ENCODE measurements around the gene TM9SF2. TPM values are rescaled to one million over a fixed set of nuclear protein-coding genes. Genes with fewer than 3 reads are reported as not detected.

The TM9SF2 gene
- polyA plus RNA-seq, 1 experiment = 125 TPM

GRCh38 chr13:99605420-99606323 is 104.4 kb downstream of the TM9SF2 start:
- Histone ChIP-seq H3K27ac (ENCODE audit: low read depth, low read length) (no peak overlapping the region), H3K9me3 (ENCODE audit: control insufficient read depth, insufficient read depth, low read length) (no peaks in the 10 kb centered on the region; the same call in 1 of the 2 replicates), H3K4me3 (ENCODE audit: low read depth, low read length) (peak overlapping the region; percentile 69), H3K27me3 (ENCODE audit: control insufficient read depth, insufficient read depth, low read length) (peaks cover 8% of the 10 kb centered on the region)
- TF ChIP-seq CTCF (IDR thresholded peaks at IDR 0.05; ENCODE audit: low read depth, low read length) = peak; percentile 30
- POLR2A ChIA-PET = interaction anchor here (0.6 kb wide), 1 partner anchor 159 kb away, joined by 10 read pairs; no protein-coding TSS in a partner anchor
- no peak for DNase-seq (ENCODE audit: low read depth, low spot score)
- CTCF ChIA-PET = interaction anchor here (0.6 to 1.4 kb wide), 6 partner anchors 10 to 432 kb away, joined by 3 to 7 read pairs (median 4); no protein-coding TSS in a partner anchor

- Histone ChIP-seq H3K4me3 (ENCODE audit: low read depth, low read length) (peak within 1 kb of the TSS; percentile 76), H3K27me3 (ENCODE audit: control insufficient read depth, insufficient read depth, low read length) (peaks cover 8% of the 10 kb centered on the region), H3K9me3 (ENCODE audit: control insufficient read depth, insufficient read depth, low read length) (no peaks in the 10 kb centered on the region; the same call in 1 of the 2 replicates), H3K27ac (ENCODE audit: low read depth, low read length) (no peak within 1 kb of the TSS)
- ChIA-PET CTCF (interaction anchor here (0.6 to 1.4 kb wide), 6 partner anchors 9 to 431 kb away, joined by 3 to 7 read pairs (median 4); no protein-coding TSS in a partner anchor), POLR2A (interaction anchor here (0.6 kb wide), 1 partner anchor 160 kb away, joined by 10 read pairs; no protein-coding TSS in a partner anchor)
- peak; percentile 44 for DNase-seq (ENCODE audit: low read depth, low spot score)
- no peak for TF ChIP-seq CTCF (IDR thresholded peaks at IDR 0.05; ENCODE audit: low read depth, low read length)
These were observed 105.2 kb downstream of the TM9SF2 start, which contains the start of gene CLYBL for GRCh38 chr13:99606324-99607066. CLYBL (plus strand) TSS chr13:99606690.

GRCh38 chr13:99608345-99608744 is 107.1 kb downstream of the TM9SF2 start:
- DNase-seq (ENCODE audit: low read depth, low spot score) = no peak
- peaks cover 5% of the 10 kb centered on the region for H3K27me3 ChIP-seq (ENCODE audit: control insufficient read depth, insufficient read depth, low read length)
- H3K4me3 ChIP-seq (ENCODE audit: low read depth, low read length) = no peak overlapping the region
- POLR2A ChIA-PET = no interaction called here
- CTCF ChIA-PET = interaction anchor here (0.6 kb wide), 1 partner anchor 29 kb away, joined by 3 read pairs; no protein-coding TSS in a partner anchor
- TF ChIP-seq CTCF (IDR thresholded peaks at IDR 0.05; ENCODE audit: low read depth, low read length) = no peak
- no peak overlapping the region for H3K27ac ChIP-seq (ENCODE audit: low read depth, low read length)
- no peaks in the 10 kb centered on the region; the same call in 1 of the 2 replicates for H3K9me3 ChIP-seq (ENCODE audit: control insufficient read depth, insufficient read depth, low read length)

GRCh38 chr13:99610702-99611289 is 109.5 kb downstream of the TM9SF2 start:
- Histone ChIP-seq H3K27ac (ENCODE audit: low read depth, low read length) (no peak overlapping the region), H3K27me3 (ENCODE audit: control insufficient read depth, insufficient read depth, low read length) (no peaks in the 10 kb centered on the region), H3K4me3 (ENCODE audit: low read depth, low read length) (no peak overlapping the region), H3K9me3 (ENCODE audit: control insufficient read depth, insufficient read depth, low read length) (no peaks in the 10 kb centered on the region; the same call in 1 of the 2 replicates)
- 0 out of 2 replicates have a peak, but pooled peaks have one; percentile 11 for TF ChIP-seq CTCF (IDR thresholded peaks at IDR 0.05; ENCODE audit: low read depth, low read length)
- CTCF ChIA-PET = interaction anchor here (1.9 to 2.2 kb wide), 2 partner anchors 45 to 174 kb away, joined by 6 read pairs; no protein-coding TSS in a partner anchor
- POLR2A ChIA-PET = no interaction called here
- DNase-seq (ENCODE audit: low read depth, low spot score) = no peak

Small RNA genes lying within 50 kb of the gene (small RNA-seq; reads per million reads assigned to genes)
- gene AL139035.1 (ENCODE audit: insufficient read length, low read depth) = not detected

Other genes starting within 250 kb of the TM9SF2 start
- gene GPR18, start 243.1 kb upstream of the TM9SF2 start, polyA plus RNA-seq (2011; rRNA removed) = not detected in 2 replicates
- gene GPR183, start 194.1 kb upstream of the TM9SF2 start, polyA plus RNA-seq (2011; rRNA removed) = 0.06 TPM in 1 of 2 replicates, not detected in the other
- 0.66 and 1.5 TPM in 2 replicates for gene CLYBL, start 105.2 kb downstream of the TM9SF2 start, polyA plus RNA-seq (2011; rRNA removed)